Measurements from ENCODE around the gene FDXR.
A peak's percentile ranks its signal among the peaks of the same experiment; 100 is the strongest.

FDXR gene

GRCh38 chr17:74860229-74860871, 12.4 kb downstream of the FDXR start:
- no peak overlapping the region for H3K27ac ChIP-seq (ENCODE audit: low read length)
- H3K4me3 ChIP-seq (ENCODE audit: low read length), result no peak overlapping the region
- peaks cover 55% of the 10 kb centered on the region for H3K27me3 ChIP-seq (replicated peaks; ENCODE audit: insufficient read depth, low read length)
- TF ChIP-seq EZH2 (optimal IDR thresholded peaks at IDR 0.05; ENCODE audit: low read depth, low read length), result peak; percentile 92
- peak; percentile 28; the same call in 1 of the 2 replicates for TF ChIP-seq EZH2phosphoT487 (IDR thresholded peaks at IDR 0.05; ENCODE audit: low read length)
- TF ChIP-seq, protein P1, sequence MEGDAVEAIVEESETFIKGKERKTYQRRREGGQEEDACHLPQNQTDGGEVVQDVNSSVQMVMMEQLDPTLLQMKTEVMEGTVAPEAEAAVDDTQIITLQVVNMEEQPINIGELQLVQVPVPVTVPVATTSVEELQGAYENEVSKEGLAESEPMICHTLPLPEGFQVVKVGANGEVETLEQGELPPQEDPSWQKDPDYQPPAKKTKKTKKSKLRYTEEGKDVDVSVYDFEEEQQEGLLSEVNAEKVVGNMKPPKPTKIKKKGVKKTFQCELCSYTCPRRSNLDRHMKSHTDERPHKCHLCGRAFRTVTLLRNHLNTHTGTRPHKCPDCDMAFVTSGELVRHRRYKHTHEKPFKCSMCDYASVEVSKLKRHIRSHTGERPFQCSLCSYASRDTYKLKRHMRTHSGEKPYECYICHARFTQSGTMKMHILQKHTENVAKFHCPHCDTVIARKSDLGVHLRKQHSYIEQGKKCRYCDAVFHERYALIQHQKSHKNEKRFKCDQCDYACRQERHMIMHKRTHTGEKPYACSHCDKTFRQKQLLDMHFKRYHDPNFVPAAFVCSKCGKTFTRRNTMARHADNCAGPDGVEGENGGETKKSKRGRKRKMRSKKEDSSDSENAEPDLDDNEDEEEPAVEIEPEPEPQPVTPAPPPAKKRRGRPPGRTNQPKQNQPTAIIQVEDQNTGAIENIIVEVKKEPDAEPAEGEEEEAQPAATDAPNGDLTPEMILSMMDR (IDR thresholded peaks at IDR 0.05; ENCODE audit: low read length), result no peak
- no peak overlapping the region for H2AFZ ChIP-seq (ENCODE audit: low read length)
- H3K4me2 ChIP-seq (ENCODE audit: low read depth, low read length), result peak overlapping the region; percentile 27; the same call in 1 of the 2 replicates
- no peak overlapping the region for H3K9ac ChIP-seq (ENCODE audit: low read length)
- H4K20me1 ChIP-seq (ENCODE audit: insufficient read depth, low read length), result no peaks in the 10 kb centered on the region
- no peaks in the 10 kb centered on the region for H3K79me2 ChIP-seq (ENCODE audit: low read length)
- H3F3A ChIP-seq (ENCODE audit: insufficient read depth, low read length), result no peaks in the 10 kb centered on the region
- no peaks in the 10 kb centered on the region for H3K9me2 ChIP-seq (replicated peaks; ENCODE audit: insufficient read depth, low read length)
- 0 out of 2 replicates have a peak, but pooled peaks cover 4% of the 10 kb centered on the region for H3K4me1 ChIP-seq (ENCODE audit: low read length)
- DNase-seq, result no peak
- no peaks in the 10 kb centered on the region for H3K9me3 ChIP-seq (replicated peaks; ENCODE audit: insufficient read depth, low read length)
- H3K36me3 ChIP-seq (replicated peaks; ENCODE audit: insufficient read depth, low read length), result no peaks in the 10 kb centered on the region

DNA sequence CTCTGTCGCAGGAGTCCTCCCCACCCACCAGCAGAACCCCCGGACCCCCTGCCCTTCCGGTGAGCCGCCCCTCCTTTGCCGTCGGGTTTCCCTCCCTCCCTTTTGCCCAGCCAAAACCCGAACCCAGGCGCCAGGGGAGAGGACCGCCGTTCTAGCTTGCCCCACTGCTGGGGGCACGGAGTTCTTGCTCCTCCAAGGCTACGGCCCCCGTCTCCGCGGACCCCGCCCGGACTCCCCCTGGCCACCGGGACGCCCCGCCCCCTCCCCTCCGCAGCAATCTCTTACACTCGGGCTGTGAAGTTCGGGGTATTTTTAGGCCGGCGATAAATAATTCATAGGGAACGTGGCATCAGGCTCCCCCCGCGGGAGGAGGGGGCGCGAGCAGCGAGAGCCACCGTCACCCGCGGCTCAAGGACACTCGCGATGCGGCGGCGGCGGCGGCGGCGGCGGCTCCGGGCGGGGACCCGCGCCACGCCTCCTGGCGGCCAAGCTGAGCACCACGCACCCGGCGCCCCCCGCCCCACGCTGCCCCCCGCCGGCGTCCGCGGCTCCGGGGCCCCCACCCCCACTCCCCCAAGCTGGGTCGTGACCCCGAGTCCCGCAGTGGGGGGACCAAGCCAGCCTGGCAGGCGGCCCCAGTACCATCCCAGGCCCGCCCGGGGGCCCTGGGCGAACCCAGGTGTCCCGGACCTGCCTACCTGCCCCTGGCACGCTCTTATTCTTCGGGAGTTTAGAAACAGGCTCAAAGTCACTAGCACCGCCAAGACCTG, 13.2 kb downstream of the FDXR start, which contains the start of gene GRIN2C:
TSS of gene GRIN2C (minus strand) at position 427 of the 770 bp plus-strand sequence. CDS start 4,793 bp downstream, outside the sequence.
- Histone ChIP-seq H3K4me3 (ENCODE audit: low read length) (peak within 1 kb of the TSS; percentile 36; the same call in 1 of the 2 replicates), H3K9ac (ENCODE audit: low read length) (no peak within 1 kb of the TSS), H3K27me3 (replicated peaks; ENCODE audit: insufficient read depth, low read length) (peaks cover 59% of the 10 kb centered on the region), H4K20me1 (ENCODE audit: insufficient read depth, low read length) (no peaks in the 10 kb centered on the region), H2AFZ (ENCODE audit: low read length) (no peak within 1 kb of the TSS), H3K27ac (ENCODE audit: low read length) (no peak within 1 kb of the TSS), H3K9me2 (replicated peaks; ENCODE audit: insufficient read depth, low read length) (no peaks in the 10 kb centered on the region), H3K4me1 (ENCODE audit: low read length) (0 out of 2 replicates have a peak, but pooled peaks cover 4% of the 10 kb centered on the region), H3K36me3 (replicated peaks; ENCODE audit: insufficient read depth, low read length) (no peaks in the 10 kb centered on the region), H3K79me2 (ENCODE audit: low read length) (no peaks in the 10 kb centered on the region), H3K4me2 (ENCODE audit: low read depth, low read length) (peak within 1 kb of the TSS; percentile 32; the same call in 1 of the 2 replicates), H3F3A (ENCODE audit: insufficient read depth, low read length) (no peaks in the 10 kb centered on the region), H3K9me3 (replicated peaks; ENCODE audit: insufficient read depth, low read length) (no peaks in the 10 kb centered on the region)
- TF ChIP-seq, protein P1 (IDR thresholded peaks at IDR 0.05; ENCODE audit: low read length), result peak; percentile 13; the same call in 1 of the 2 replicates
- TF ChIP-seq EZH2phosphoT487 (IDR thresholded peaks at IDR 0.05; ENCODE audit: low read length) (no peak), EZH2 (optimal IDR thresholded peaks at IDR 0.05; ENCODE audit: low read depth, low read length) (no peak)
- DNase-seq, result no peak

DNA sequence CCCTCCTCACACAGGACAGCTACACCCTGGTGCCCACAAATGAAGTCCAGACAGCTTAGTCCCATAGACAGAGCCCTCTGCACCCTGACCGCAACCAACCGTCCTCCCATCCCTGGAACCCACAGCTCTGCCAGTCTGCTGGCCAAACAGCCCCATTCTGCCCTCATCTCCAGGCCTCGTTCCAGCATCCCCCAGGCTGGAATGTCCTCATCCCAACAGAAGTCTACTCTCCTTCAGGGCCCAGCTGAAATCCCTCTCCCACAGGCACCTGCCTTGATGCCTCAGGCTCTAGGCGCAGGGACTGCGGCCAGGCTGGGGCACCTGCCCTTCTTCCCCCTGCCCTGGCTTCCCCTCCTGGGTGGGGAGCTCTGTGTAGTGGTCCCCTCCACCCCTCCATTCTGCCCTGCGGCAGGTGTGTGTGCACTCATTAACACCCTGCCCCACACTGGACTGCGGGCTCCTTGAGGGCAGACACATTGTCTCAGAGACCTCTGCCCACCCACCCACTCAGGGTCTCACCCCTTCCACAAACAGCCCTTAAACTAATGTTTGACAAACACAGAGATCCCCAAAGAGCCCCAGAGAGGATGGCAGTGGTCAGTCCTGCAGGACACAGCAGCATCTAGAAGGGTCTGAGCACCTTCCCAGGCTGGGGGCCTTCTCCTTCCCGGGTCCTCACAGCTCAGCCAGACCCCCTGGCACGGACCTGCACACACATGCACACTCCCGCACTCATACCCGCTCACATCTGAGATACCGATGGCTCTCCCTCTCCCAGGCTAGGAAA, 13.9 kb downstream of the FDXR start:
- no peaks in the 10 kb centered on the region for H3K36me3 ChIP-seq (replicated peaks; ENCODE audit: insufficient read depth, low read length)
- 0 out of 2 replicates have a peak, but pooled peaks cover 4% of the 10 kb centered on the region for H3K4me1 ChIP-seq (ENCODE audit: low read length)
- no peaks in the 10 kb centered on the region for H3K9me2 ChIP-seq (replicated peaks; ENCODE audit: insufficient read depth, low read length)
- H3K27me3 ChIP-seq (replicated peaks; ENCODE audit: insufficient read depth, low read length), result peaks cover 67% of the 10 kb centered on the region
- no peak overlapping the region for H3K27ac ChIP-seq (ENCODE audit: low read length)
- no peak overlapping the region for H3K4me2 ChIP-seq (ENCODE audit: low read depth, low read length)
- no peaks in the 10 kb centered on the region for H4K20me1 ChIP-seq (ENCODE audit: insufficient read depth, low read length)
- no peak for DNase-seq
- no peak overlapping the region for H3K9ac ChIP-seq (ENCODE audit: low read length)
- H3F3A ChIP-seq (ENCODE audit: insufficient read depth, low read length), result no peaks in the 10 kb centered on the region
- no peak overlapping the region for H2AFZ ChIP-seq (ENCODE audit: low read length)
- H3K9me3 ChIP-seq (replicated peaks; ENCODE audit: insufficient read depth, low read length), result no peaks in the 10 kb centered on the region
- no peaks in the 10 kb centered on the region for H3K79me2 ChIP-seq (ENCODE audit: low read length)
- TF ChIP-seq, protein P1 (IDR thresholded peaks at IDR 0.05; ENCODE audit: low read length), result no peak
- no peak for TF ChIP-seq EZH2phosphoT487 (IDR thresholded peaks at IDR 0.05; ENCODE audit: low read length)
- TF ChIP-seq EZH2 (optimal IDR thresholded peaks at IDR 0.05; ENCODE audit: low read depth, low read length), result no peak
- no peak overlapping the region for H3K4me3 ChIP-seq (ENCODE audit: low read length)

All from MM.1S (cell line).